ENCODE measurements around the gene NAALADL1. TPM values are rescaled to one million over a fixed set of nuclear protein-coding genes. Genes with fewer than 3 reads are reported as not detected.

The NAALADL1 gene
- 1 to 10 TPM; 6.3 to 10.0 (median 7.6) TPM for polyA plus RNA-seq (ENCODE audit: insufficient read length in 10 of 10)
- long read RNA-seq, donor 1, partial matches to known transcripts, result 0 of 2 reads
- long read RNA-seq, donor 1, other reads (novel, unspliced or antisense), result 0 of 2 reads
- long read RNA-seq, donor 2, partial matches to known transcripts, result 0 of 2 reads
- long read RNA-seq, donor 2, other reads (novel, unspliced or antisense), result 0 of 2 reads
- long read RNA-seq, donor 3, result 0 reads
- long read RNA-seq, donor 4, partial matches to known transcripts, result 0 of 5 reads
- long read RNA-seq, donor 4, other reads (novel, unspliced or antisense), result 0 of 5 reads
- long read RNA-seq, donor 5, partial matches to known transcripts, result 0 of 3 reads
- long read RNA-seq, donor 5, other reads (novel, unspliced or antisense), result 0 of 3 reads
- long read RNA-seq, donor 6, partial matches to known transcripts, result 0 of 1 reads
- long read RNA-seq, donor 6, other reads (novel, unspliced or antisense), result 0 of 1 reads
- long read RNA-seq, donor 7, partial matches to known transcripts, result 0 of 3 reads
- long read RNA-seq, donor 7, other reads (novel, unspliced or antisense), result 0 of 3 reads
- long read RNA-seq, donor 8, partial matches to known transcripts, result 0 of 2 reads
- long read RNA-seq, donor 8, other reads (novel, unspliced or antisense), result 0 of 2 reads
- long read RNA-seq, donor 9, result 0 reads

GRCh38 chr11:65058419-65059054, at the start of gene NAALADL1:
Gene NAALADL1 (minus strand): TSS chr11:65058553. CDS start chr11:65058521, 32 bp downstream.
- DNase-seq, result no peak

GRCh38 chr11:65107751-65108468, 49.6 kb upstream of the NAALADL1 start:
- DNase-seq, result no peak

GRCh38 chr11:65107078-65107477, 48.7 kb upstream of the NAALADL1 start:
- no peak for DNase-seq

GRCh38 chr11:65104628-65105027, 46.3 kb upstream of the NAALADL1 start:
- DNase-seq, result no peak

- no peak for DNase-seq
Observed at GRCh38 chr11:65103476-65103875, 45.1 kb upstream of the NAALADL1 start.

- no peak for DNase-seq
Observed at GRCh38 chr11:65102142-65103095, 44.1 kb upstream of the NAALADL1 start.

GRCh38 chr11:65100674-65101350, 42.5 kb upstream of the NAALADL1 start:
- no peak for DNase-seq

- DNase-seq, result no peak
Observed at GRCh38 chr11:65096926-65097325, 38.6 kb upstream of the NAALADL1 start.

GRCh38 chr11:65095974-65096806, 37.8 kb upstream of the NAALADL1 start, which contains the start of gene VPS51:
Gene VPS51 (plus strand): TSS chr11:65096214. CDS start chr11:65096251, 37 bp downstream.
- DNase-seq, result peak; percentile 91 to 94 (median 92)

- DNase-seq, result no peak
Observed at GRCh38 chr11:65095427-65095826, 37.1 kb upstream of the NAALADL1 start.

GRCh38 chr11:65090628-65091027, 32.3 kb upstream of the NAALADL1 start:
- DNase-seq, result no peak

GRCh38 chr11:65089621-65090020, 31.3 kb upstream of the NAALADL1 start:
- DNase-seq, result no peak

- DNase-seq, result no peak
Observed at GRCh38 chr11:65087827-65088226, 29.5 kb upstream of the NAALADL1 start.

- no peak for DNase-seq
Observed at GRCh38 chr11:65087216-65087615, 28.9 kb upstream of the NAALADL1 start.

GRCh38 chr11:65086809-65087208, 28.5 kb upstream of the NAALADL1 start:
- no peak for DNase-seq

GRCh38 chr11:65085446-65085845, 27.1 kb upstream of the NAALADL1 start:
- no peak for DNase-seq

- DNase-seq, result no peak
Observed at GRCh38 chr11:65084598-65085375, 26.4 kb upstream of the NAALADL1 start.

Measured in muscle of back (tissue), 13 donors.